GM06990 (cell line): ENCODE measurements around the gene SORCS3.

Experiments used
- DNase-seq: peaks from one replicate; pipeline ENCODE4 v3.0.0-alpha.2; 2011; ENCODE audit not compliant: insufficient read length; ENCODE audit errors: extremely low read depth
- H3K27me3 ChIP-seq: replicated peaks from 2 replicates; pipeline ENCODE4 v1.6.0; 2011; ENCODE audit warnings: low read length; ENCODE audit not compliant: control insufficient read depth, insufficient read depth
- H3K36me3 ChIP-seq: 2 replicates; pipeline ENCODE4 v1.5.1; 2011; ENCODE audit warnings: low read length; ENCODE audit not compliant: control insufficient read depth, insufficient read depth
- H3K4me3 ChIP-seq: replicated peaks from 2 replicates; pipeline ENCODE4 v1.5.1; 2011; ENCODE audit warnings: low read depth, mild to moderate bottlenecking, control low read depth, low read length
- CTCF ChIP-seq: IDR thresholded peaks from 2 replicates; pipeline ENCODE4 v1.5.1; 2011; ENCODE audit warnings: low read length, control low read depth, mild to moderate bottlenecking, inconsistent platforms; ENCODE audit not compliant: insufficient read depth, poor library complexity, severe bottlenecking

The SORCS3 gene

GRCh38 chr10:104648421-104648820 is 7.3 kb downstream of the SORCS3 start:
- Histone ChIP-seq H3K36me3 (no peaks in the 10 kb centered on the region), H3K27me3 (no peaks in the 10 kb centered on the region; the same call in 1 of the 2 replicates), H3K4me3 (no peak overlapping the region)
- TF ChIP-seq CTCF = no peak
- DNase-seq = no peak

GRCh38 chr10:104650072-104650471 is 9.0 kb downstream of the SORCS3 start:
- no peak for DNase-seq
- no peaks in the 10 kb centered on the region; the same call in 1 of the 2 replicates for H3K27me3 ChIP-seq
- TF ChIP-seq CTCF = no peak
- no peaks in the 10 kb centered on the region for H3K36me3 ChIP-seq
- no peak overlapping the region for H3K4me3 ChIP-seq

- no peak for TF ChIP-seq CTCF
- no peak for DNase-seq
- Histone ChIP-seq H3K27me3 (no peaks in the 10 kb centered on the region), H3K36me3 (no peaks in the 10 kb centered on the region), H3K4me3 (no peak overlapping the region)
Measured at GRCh38 chr10:104650635-104651331, 9.7 kb downstream of the SORCS3 start.

- no peak for DNase-seq
- Histone ChIP-seq H3K36me3 (no peaks in the 10 kb centered on the region), H3K27me3 (no peaks in the 10 kb centered on the region), H3K4me3 (no peak overlapping the region)
- no peak for TF ChIP-seq CTCF
Measured at GRCh38 chr10:104657036-104657435, 15.9 kb downstream of the SORCS3 start.

- H3K4me3 ChIP-seq = no peak overlapping the region
- no peak for TF ChIP-seq CTCF
- DNase-seq = no peak
- H3K27me3 ChIP-seq = no peaks in the 10 kb centered on the region
- no peaks in the 10 kb centered on the region for H3K36me3 ChIP-seq
Measured at GRCh38 chr10:104657457-104657856, 16.4 kb downstream of the SORCS3 start.

- no peak for DNase-seq
- TF ChIP-seq CTCF = no peak
- Histone ChIP-seq H3K4me3 (no peak overlapping the region), H3K27me3 (no peaks in the 10 kb centered on the region; the same call in 1 of the 2 replicates), H3K36me3 (no peaks in the 10 kb centered on the region)
Measured at GRCh38 chr10:104658067-104658466, 17.0 kb downstream of the SORCS3 start.
